Smooth muscle cell of the coronary artery (primary cell): ENCODE results near the gene STMP1. TPM values are rescaled to one million over a fixed set of nuclear protein-coding genes. Genes with fewer than 3 reads are reported as not detected.

ENCODE experiments used
- total RNA-seq: library from RNA; depleted of rRNA; stranded (reverse); fragments of >200 nt; gene quantifications from 2 replicates; pipeline ENCODE4 v1.2.3, GENCODE V29; 2014; ENCODE audit warnings: low replicate concordance

Gene STMP1
- 7.3 and 12.0 TPM in 2 replicates for total RNA-seq

DNA sequence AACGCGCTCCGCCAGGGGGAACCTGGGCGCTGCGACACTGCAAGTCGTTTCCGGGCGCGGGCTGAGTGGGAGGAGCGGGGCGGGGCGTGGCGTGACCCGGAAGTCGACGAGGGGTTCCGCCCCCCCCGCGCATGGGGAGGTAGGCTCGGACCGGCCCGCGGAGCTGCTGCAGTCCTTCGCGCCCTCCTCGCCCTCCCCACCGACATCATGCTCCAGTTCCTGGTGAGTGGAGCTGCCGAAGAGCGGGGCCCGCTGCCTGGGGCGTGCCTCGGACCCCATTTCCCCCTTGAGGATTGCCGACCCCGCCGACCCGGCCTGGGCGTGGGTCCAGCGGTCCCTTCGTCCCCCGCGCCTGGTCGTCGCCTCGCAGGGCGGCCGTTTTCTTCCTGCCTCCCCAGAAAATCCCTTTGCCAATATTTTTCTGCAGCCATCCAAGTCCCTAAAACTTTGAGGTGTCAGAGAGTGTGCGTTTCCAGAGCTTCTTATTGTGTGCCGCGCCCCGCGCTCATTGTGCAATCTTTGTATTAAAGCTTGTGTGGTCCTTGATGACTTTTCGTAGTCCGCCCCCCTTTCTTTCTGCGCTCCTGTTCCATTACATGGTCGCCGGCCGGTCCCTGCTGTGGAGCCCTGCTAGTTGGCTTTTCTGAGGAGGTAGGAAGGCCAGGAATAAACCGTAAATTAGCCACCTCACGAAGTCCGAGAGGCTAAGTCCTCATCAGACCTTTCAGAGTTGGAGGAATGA, at the start of gene STMP1:
TSS of gene STMP1 (plus strand) at position 142 of the 742 bp plus-strand sequence.

Other genes starting within 250 kb of the STMP1 start
- 7.5 and 8.9 TPM in 2 replicates for gene CNOT4, start 152.4 kb upstream of the STMP1 start, total RNA-seq
- 22.2 and 33.1 TPM in 2 replicates for gene NUP205, start 104.6 kb upstream of the STMP1 start, total RNA-seq
- gene SLC13A4, start 65.7 kb downstream of the STMP1 start, total RNA-seq = 0.08 and 0.12 TPM in 2 replicates
- 7.2 and 16.3 TPM in 2 replicates for gene FAM180A, start 86.3 kb downstream of the STMP1 start, total RNA-seq